ENCODE measurements around the gene CASR.
A peak's percentile ranks its signal among the peaks of the same experiment; 100 is the strongest.

The CASR gene

DNA sequence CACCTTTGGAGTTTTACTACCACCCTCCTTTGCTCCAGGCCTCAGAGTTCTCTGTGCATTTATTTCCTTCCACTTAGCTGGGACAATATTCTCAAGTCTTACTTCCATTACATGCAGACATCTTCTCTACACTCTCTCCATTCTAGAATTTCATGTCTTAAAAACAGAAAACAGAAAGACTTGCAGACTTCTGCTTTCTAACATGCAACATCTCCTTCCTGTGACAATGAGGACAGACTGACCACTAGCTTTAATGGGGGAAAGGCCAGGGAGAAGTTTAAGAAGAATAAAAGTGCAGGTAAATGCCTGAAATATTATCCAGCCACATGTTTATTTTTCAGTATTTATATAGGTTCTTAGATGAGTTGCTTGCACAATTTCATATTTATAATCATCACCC, 124.5 kb downstream of the CASR start:
- DNase-seq = peak; percentile 14

DNA sequence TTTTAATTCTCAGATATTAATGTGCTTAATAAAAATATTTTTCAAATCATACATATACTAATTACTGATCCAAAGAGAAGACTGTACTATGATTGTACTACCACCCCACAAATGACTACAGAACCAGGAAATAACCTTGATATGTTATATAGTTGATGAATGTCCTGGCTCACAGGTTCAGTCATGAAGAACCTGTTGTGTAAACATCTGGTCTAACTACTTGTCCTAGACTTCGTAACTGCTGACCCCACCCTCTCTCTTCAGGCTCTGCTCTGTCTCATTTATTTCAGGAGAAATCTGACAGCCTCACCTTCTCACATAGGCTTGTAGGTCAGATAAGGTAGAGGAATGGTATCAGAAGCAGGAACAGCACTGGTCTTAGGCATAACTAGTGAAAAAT, 126.9 kb downstream of the CASR start:
- DNase-seq = no peak

DNA sequence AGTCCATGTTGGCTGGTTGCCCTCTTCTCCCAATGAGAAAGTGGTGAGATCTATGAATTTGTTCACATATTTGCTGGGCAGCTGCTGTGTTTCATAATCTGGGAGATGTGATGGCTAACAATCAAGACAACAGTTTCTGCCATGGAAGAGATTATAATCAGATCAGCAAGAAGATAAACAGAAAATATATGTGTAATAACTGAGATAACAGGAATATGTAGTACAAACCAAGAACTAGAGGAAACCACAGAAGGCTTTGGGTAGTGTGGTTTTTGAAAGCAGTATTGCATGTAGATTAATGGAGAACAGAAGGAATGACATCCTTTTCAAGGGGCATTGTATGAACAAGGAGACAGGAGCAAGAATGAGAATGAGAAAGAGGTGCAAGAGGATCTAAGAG, 129.4 kb downstream of the CASR start:
- peak; percentile 47 for DNase-seq

DNA sequence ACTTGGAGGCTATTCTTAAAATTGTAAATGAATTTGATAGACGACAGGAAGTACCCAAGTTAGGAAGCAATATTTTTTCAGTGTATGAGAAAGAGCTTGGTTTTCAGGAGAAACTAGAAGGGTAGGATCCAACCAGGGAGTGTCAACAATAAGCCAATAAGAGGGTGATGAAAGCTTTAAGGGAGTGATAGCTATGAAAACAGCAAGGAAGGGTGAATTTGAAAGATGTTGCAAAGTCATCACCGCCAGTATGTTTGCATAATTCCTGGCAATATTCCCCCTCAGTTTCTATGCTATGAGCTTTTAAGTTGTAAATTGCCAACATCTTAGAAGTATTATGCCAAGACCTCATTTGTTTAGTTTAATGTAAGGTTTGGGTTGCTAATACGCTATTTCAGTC, 129.8 kb downstream of the CASR start:
- DNase-seq = peak; percentile 42

DNA sequence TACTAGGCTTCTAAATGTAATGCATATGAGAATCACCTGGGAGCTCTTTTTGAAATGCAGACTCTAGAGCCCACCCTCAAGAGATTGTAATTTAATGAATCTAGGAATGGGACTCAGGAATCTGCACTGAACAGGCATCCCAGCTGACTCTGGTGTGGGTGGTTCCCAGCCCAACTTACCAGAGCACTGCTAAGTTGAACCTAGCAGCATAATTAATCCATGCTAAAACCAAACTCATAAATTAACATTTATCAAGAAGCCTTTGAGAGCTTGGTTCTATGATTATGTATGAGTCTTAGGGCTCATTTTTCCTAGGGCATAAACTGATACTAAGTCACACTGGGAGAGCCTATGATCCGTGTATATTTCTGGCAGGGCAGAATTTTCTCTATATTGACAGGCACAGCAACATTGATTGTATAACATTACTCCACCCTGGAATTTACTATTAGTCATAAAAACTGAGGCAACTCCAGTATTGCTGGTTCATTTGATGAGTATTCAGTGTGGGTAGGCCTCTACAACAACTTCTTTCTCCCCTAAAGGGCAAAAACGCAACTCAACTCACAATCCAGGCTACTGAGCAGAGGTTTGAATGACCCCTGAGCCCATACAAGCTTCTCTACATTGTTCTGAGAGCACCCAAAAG, 130.9 kb downstream of the CASR start:
- no peak for DNase-seq

DNA sequence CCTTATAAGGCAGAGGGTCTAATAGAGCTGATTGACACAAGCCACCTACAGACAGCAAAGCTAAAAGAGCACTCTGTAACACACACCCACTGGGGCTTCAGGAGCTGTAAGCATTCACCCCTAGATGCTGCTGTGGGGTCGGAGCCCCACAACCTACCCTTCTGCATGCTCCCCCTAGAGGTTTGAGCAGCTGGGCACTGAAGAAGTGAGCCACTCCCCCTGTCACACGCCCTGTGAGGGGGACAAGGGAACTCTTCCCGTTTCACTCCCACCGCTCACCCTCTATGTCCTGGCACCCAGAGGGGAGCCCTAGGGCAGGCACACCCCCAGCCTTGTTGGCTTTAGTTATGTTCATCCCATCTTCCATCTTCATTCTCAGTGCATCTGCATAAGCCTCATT, 132.2 kb downstream of the CASR start:
- no peak for DNase-seq

DNA sequence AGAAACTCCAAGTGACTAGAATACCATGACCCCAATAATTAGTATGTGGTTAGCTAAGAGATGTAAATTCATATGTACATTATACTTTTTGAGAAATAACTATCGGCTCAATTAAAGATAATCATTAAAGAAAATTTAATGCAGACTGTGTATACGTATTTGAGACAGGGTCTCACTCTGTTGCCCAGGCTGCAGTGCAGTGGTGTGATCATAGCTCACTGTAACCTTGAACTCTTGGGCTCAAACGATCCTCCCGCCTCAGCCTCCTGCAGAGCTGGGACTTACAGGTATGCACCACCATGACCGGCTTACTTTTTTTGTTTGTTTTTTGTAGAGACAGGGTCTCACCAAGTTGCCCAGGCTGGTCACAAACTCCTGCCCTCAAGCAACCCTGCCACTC, 132.9 kb downstream of the CASR start:
- no peak for DNase-seq

DNA sequence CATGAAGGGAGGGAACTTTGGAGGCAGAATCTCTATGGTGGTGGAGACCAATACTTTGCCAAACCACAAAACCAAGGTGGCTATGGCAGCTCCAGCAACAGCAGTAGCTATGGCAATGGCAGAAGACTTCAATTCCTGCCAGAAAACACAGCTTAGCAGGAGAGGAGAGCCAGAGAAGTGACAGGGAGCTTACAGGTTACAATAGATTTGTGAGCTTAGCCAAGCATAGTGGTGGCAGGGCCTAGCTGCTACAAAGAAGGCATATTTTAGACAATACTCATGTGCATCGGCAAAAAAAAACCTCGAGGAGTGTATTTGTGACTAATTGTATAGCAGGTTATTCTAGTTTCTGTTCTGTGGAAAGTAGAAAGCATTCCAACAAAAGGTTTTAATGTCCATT, 135.2 kb downstream of the CASR start:
- no peak for DNase-seq

DNA sequence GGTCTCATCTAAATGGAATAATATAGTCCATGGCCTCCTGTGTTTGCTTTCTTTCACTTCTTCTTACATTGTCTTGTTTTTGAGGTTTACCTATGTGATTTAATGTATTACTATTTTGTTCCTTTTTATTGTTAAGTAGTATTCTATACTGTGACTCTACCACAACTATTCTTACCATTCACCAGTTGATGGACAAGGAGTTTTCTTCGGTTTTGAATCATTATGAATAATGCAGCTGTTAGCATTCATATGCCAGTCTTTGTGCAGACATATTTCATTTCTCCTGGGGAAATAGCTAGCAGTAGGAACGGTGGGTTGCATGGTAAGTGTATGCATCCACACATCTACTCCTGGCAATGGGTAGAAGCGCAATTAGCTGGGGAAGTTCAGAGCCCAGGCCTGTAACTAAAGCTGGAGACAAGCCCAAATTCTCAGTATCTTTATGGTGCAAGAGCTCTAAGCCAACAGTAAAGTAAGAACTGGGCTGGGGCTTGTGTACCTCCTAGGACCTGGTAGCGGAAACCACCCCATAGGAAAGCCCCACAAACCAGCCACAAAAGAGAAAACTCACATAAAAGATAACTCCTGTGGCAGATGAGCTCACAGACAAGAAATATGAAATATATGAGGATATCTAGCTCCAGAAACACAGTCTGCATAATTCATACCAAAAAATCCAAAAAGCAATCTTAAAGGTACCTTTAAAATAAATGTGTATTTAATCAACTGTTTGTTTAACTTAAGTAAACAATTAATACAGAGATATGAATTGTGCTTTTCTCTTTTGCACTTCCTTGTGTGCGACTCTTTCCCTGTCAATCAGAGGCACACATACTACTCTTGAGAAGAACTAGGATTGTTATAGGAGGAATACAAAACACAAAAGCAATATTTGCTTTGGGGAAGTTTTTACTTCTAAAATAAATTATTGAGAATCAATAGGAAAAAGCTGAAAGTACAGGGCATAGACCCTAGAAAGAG, 138.9 kb downstream of the CASR start:
- DNase-seq = peak; percentile 59

DNA sequence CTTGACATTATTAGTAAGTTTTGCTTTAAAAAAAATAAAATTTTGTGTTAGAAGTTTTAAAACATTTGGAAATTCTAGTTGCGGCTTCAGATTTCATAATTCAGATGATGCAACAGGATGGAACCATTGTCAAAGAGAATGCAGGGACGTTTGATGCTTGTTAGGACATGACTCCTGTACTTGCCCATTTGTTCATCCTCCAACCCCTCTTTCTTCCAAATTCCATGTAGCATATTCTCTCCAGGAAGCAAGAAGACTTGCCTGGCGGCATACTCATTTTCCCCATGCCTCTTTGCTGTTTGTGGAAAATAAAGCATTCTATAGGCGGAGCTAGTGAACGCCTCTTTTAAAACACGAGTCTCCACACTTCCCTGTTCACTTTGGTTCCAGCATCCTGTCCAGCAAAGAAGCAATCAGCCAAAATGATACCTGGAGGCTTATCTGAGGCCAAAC, 141.4 kb downstream of the CASR start, which contains the start of gene CSTA:
Gene CSTA (plus strand): TSS at position 378 of the 453 bp plus-strand sequence. CDS start 45 bp downstream, at position 423.
- peak; percentile 80 for DNase-seq

DNA sequence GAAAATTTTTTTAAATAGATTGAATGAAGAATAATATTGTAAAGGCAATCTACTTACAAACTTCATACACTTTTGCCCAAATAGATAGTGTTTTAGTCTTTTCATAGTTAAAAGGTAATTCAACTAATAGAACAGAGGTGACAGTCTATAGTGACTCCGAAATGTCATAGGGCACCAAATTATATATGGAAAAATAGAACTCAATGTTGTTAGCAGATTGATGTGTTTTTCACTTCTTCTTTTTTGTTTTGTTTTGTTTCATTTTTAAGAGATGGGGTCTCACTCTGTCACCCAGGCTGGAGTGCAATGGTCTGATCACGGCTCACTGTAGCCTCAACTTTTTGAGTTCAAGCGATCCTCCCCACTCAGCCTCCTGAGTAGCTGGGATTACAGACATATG, 142.3 kb downstream of the CASR start:
- peak; percentile 47 for DNase-seq

DNA sequence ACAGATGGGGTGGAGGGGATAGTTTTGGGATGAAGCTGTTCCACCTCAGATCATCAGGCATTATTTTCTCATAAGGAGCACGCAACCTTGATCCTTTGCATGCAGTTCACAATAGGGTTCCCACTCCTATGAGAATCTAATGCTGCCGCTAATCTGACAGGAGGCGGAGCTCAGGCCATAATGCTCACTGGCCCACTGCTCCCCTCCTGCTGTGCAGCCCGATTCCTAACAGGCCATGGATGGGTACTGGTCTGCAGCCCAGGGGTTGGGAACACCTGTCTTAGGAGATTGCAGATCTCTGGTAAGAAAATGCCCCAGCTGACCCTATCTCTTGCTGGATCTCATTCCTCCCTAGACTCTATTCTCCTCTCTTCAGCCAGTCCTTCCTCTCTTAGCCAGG, 148.4 kb downstream of the CASR start:
- DNase-seq = no peak

DNA sequence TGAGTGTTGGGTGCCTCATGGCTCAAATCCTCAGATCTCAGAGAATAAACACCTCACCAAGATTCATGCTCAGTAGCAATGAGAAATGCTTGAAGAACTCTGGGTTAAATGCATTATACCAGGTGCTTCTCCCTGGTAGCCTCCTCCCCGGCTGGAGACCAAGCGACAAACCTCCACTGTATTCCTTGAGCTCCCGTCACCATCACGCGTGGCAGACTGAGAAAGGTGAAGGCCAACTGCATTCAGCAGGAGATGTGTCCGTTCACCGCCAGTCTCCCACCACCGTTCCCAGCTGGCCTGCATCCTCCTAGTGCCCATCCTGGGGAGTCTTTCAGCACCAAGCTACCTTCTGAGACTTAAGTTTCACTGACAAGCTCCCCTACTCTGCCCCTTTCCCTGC, 149.1 kb downstream of the CASR start:
- DNase-seq = no peak

Data from MV-4-11 (cell line).